Measurements from ENCODE around the gene ZNF614.
"Not testable (repeated sequence)": the region's sequence is repeated elsewhere in the genome, so short reads cannot be mapped to it uniquely, and the experiment has no call there.

The ZNF614 gene

DNA sequence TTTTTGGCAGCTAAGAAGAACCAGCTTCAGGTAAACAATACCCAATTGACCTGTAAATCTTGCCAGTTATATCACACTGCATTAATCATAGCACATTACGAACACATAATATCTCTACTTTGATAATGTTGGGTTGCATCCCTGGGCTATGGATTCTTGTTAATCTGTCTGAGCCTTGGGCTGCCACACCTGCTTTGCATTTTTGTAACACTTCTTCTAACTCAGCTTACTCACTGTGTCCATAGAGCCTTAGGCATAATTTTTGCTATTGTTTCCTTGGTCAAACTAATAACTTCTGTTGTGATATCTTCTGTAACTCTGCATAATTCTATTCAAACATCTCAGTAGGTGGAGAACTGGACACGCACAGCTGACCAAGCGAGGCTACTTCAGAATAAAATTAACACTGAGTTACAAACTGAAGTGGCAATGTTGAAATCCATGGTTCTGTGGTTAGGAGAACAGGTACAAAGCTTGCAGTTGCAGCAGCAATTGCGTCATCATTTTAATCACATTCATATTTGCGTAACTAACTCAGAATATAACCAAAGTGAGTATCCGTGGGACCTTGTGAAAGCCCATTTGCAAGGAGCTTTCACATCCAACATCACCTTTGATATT, 48.0 kb downstream of the ZNF614 start:
- Histone ChIP-seq H3K4me1 (no peaks in the 10 kb centered on the region), H3K27me3 (ENCODE audit: control insufficient read depth, insufficient read depth, low read length) (no peaks in the 10 kb centered on the region), H3K4me3 (ENCODE audit: low read depth, low read length) (no peak overlapping the region), H3K36me3 (ENCODE audit: control insufficient read depth, insufficient read depth, low read length) (no peaks in the 10 kb centered on the region), H3K27ac (no peak overlapping the region), H3K9me3 (ENCODE audit: control insufficient read depth, low read length) (no peaks in the 10 kb centered on the region), H3K79me2 (peaks cover 4% of the 10 kb centered on the region), H2AFZ (no peak overlapping the region), H3K4me2 (ENCODE audit: low read length) (no peak overlapping the region), H3K9ac (no peak overlapping the region)
- TF ChIP-seq, protein P1, sequence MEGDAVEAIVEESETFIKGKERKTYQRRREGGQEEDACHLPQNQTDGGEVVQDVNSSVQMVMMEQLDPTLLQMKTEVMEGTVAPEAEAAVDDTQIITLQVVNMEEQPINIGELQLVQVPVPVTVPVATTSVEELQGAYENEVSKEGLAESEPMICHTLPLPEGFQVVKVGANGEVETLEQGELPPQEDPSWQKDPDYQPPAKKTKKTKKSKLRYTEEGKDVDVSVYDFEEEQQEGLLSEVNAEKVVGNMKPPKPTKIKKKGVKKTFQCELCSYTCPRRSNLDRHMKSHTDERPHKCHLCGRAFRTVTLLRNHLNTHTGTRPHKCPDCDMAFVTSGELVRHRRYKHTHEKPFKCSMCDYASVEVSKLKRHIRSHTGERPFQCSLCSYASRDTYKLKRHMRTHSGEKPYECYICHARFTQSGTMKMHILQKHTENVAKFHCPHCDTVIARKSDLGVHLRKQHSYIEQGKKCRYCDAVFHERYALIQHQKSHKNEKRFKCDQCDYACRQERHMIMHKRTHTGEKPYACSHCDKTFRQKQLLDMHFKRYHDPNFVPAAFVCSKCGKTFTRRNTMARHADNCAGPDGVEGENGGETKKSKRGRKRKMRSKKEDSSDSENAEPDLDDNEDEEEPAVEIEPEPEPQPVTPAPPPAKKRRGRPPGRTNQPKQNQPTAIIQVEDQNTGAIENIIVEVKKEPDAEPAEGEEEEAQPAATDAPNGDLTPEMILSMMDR (IDR thresholded peaks at IDR 0.05): no peak

DNA sequence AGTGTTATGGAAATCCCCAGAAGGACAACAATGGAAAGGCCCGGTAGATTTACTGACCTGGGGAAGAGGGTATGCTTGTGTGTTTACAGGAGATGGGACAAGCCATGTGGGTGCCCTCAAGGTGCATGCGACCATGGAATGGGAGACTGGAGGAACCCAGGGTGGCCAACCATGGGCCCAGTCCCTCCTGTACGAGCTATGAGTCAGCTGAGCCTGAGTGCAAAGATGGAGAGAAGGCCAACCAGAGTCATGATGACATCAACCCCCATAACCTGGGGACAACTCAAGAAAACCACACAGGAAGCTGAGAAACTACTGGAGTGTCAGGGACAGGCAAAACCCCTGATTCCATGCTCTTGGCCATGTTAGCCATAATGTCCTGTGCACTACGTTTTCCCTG, 49.3 kb downstream of the ZNF614 start:
- Histone ChIP-seq H3K4me1 (no peaks in the 10 kb centered on the region), H3K4me3 (ENCODE audit: low read depth, low read length) (no peak overlapping the region), H3K27me3 (ENCODE audit: control insufficient read depth, insufficient read depth, low read length) (no peaks in the 10 kb centered on the region), H2AFZ (no peak overlapping the region), H3K9me3 (ENCODE audit: control insufficient read depth, low read length) (no peaks in the 10 kb centered on the region), H3K9ac (no peak overlapping the region), H3K27ac (no peak overlapping the region), H3K4me2 (ENCODE audit: low read length) (no peak overlapping the region), H3K36me3 (ENCODE audit: control insufficient read depth, insufficient read depth, low read length) (no peaks in the 10 kb centered on the region), H3K79me2 (peaks cover 4% of the 10 kb centered on the region)
- TF ChIP-seq, protein P1 (IDR thresholded peaks at IDR 0.05): no peak

DNA sequence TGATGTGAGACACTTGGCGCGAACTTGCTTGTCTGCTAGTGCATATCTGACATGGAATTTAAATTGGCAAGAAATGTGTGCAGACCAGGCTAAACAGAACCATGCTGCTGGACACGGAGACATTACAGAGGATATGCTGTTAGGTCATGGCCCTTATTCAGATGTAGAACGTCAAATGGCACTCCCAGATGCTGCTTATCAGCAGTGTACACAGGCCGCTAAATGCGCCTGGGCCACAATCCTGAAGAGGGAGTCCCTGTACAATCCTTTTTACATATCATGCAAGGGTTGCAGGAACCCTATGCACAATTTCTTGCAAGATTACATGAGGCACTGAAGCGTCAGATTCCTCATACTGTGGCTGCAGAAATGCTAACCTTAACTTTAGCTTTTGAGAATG, 50.8 kb downstream of the ZNF614 start:
- no peaks in the 10 kb centered on the region for H3K27me3 ChIP-seq (ENCODE audit: control insufficient read depth, insufficient read depth, low read length)
- H3K4me3 ChIP-seq (ENCODE audit: low read depth, low read length): no peak overlapping the region
- TF ChIP-seq, protein P1 (IDR thresholded peaks at IDR 0.05): no peak
- H3K4me1 ChIP-seq: no peaks in the 10 kb centered on the region
- no peaks in the 10 kb centered on the region for H3K9me3 ChIP-seq (ENCODE audit: control insufficient read depth, low read length)
- no peak overlapping the region for H3K9ac ChIP-seq
- no peak overlapping the region for H3K27ac ChIP-seq
- H3K36me3 ChIP-seq (ENCODE audit: control insufficient read depth, insufficient read depth, low read length): peaks cover 7% of the 10 kb centered on the region
- H3K4me2 ChIP-seq (ENCODE audit: low read length): no peak overlapping the region
- peaks cover 4% of the 10 kb centered on the region for H3K79me2 ChIP-seq
- no peak overlapping the region for H2AFZ ChIP-seq

DNA sequence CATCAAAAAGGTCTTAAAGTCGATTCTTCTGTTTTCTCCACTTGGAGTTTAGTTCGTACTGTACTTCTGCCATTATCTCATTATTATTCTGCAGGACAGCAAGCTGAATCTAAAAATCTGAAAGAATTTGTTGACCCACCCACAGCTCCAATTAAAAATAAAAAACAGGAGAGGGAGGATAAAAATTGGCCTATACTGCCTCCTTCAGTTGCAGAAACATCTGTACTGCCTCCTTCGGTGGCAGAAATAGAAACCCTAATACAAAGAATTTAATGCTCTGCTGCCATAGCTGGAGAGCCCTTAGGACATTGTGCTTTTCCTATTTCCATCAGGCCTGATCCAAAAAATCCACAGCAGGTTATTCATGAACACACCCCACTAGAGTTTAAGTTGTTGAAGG, 51.3 kb downstream of the ZNF614 start:
- peaks cover 4% of the 10 kb centered on the region for H3K79me2 ChIP-seq

DNA sequence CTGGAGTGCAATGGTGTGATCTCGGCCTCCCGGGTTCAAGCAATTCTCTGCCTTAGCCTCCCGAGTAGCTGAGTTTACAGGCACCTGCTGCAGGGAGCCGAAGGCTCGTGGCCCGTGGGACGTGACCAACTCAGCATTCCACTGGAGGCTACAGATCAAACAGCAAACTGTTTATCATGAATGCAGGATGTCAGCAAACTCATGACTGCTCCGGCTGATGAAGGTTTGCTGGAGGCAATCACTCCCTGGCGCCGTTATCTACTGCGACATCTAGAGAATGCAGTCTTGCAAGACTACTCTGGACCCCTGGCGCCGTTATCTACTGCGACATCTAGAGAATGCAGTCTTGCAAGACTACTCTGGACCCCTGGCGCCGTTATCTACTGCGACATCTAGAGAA, 52.4 kb downstream of the ZNF614 start:
- H3K27me3 ChIP-seq (ENCODE audit: control insufficient read depth, insufficient read depth, low read length); H3K4me3 ChIP-seq (ENCODE audit: low read depth, low read length); H3K4me1 ChIP-seq; H2AFZ ChIP-seq; H3K27ac ChIP-seq; H3K9ac ChIP-seq; H3K9me3 ChIP-seq (ENCODE audit: control insufficient read depth, low read length); H3K4me2 ChIP-seq (ENCODE audit: low read length); H3K79me2 ChIP-seq: not testable (repeated sequence)
- H3K36me3 ChIP-seq (ENCODE audit: control insufficient read depth, insufficient read depth, low read length): peaks cover 13% of the 10 kb centered on the region

More for the DNA sequence above, 51.3 kb downstream of the ZNF614 start:
- Histone ChIP-seq H3K4me3 (ENCODE audit: low read depth, low read length) (no peak overlapping the region), H3K9me3 (ENCODE audit: control insufficient read depth, low read length) (peaks cover 1% of the 10 kb centered on the region), H3K9ac (no peak overlapping the region), H3K36me3 (ENCODE audit: control insufficient read depth, insufficient read depth, low read length) (peaks cover 7% of the 10 kb centered on the region), H2AFZ (no peak overlapping the region), H3K27me3 (ENCODE audit: control insufficient read depth, insufficient read depth, low read length) (no peaks in the 10 kb centered on the region), H3K4me1 (no peaks in the 10 kb centered on the region), H3K27ac (no peak overlapping the region), H3K4me2 (ENCODE audit: low read length) (no peak overlapping the region)
- TF ChIP-seq, protein P1 (IDR thresholded peaks at IDR 0.05): no peak

Data from parathyroid adenoma (tissue), 2 donors.